CD4-positive, alpha-beta T cell treated with Interleukin-15 for 1 hour (primary cell): ENCODE data around the gene EEIG2.
A peak's percentile ranks its signal among the peaks of the same experiment; 100 is the strongest.

Experiments used
- DNase-seq: peaks from one replicate; pipeline ENCODE4 v3.0.0-alpha.2; 2020

The EEIG2 gene

DNA sequence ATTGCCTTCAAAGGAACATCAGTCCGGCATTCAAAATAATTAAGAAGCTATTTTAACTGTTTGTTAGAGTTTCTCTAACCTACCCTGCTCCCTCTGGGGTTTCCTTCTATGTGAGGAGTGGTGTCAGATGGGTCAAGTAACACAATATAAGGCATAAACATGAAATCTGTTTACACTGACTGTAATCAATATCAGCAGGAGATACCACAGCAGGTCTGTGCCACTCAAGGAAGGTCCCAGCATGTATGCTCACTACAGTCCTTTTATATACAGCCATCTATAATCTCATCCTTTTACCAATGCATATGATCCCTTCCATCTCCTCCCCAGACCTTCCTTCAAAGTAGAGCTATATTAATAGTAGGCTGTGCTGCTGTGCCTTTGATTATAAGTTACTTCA is 25.4 kb downstream of the EEIG2 start:
- DNase-seq, result no peak

- no peak for DNase-seq
Observed at GRCh38 chr1:108590441-108590840, 30.5 kb downstream of the EEIG2 start.

- peak; percentile 25 for DNase-seq
Observed at GRCh38 chr1:108590957-108591356, 31.1 kb downstream of the EEIG2 start.

DNA sequence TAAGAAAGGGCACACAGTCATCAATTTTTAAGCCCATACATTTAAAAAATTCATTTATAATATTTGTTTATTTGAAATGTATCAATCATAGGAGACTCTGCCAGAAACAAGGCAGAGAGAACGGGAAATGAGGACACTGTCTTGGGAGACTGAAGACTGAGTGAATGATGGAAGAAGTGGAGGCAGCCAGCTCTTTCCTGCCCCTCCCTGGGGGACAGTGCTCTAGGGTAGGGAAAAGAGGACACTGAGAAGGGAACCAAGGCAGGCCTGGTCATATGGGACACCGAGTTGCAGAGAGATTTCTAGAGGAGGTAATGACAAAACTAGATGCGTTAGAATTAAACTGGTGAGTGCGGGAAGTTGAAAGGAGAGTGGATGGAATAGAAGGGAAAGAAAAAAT is 31.6 kb downstream of the EEIG2 start:
- DNase-seq, result no peak

GRCh38 chr1:108592030-108592759 is 32.3 kb downstream of the EEIG2 start:
- no peak for DNase-seq

DNA sequence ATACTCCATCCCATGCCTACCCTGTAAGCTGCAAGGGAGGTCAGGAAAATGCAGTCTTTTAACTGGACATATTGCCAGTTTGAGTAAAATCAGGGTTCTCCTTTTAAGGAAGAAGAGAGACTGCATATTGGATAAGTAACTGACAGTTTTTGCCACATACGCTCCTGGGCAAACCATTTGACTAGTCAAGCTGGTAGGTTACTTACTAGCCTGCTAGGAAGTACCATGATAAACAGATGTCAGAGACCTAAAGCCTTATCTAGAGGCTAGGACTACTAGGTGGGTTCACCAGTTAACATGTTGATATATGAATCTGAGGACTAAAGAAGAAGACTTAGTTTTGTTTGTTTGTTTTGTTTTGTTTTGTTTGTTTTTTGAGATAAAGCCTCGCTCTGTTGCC is 33.5 kb downstream of the EEIG2 start:
- DNase-seq, result no peak

DNA sequence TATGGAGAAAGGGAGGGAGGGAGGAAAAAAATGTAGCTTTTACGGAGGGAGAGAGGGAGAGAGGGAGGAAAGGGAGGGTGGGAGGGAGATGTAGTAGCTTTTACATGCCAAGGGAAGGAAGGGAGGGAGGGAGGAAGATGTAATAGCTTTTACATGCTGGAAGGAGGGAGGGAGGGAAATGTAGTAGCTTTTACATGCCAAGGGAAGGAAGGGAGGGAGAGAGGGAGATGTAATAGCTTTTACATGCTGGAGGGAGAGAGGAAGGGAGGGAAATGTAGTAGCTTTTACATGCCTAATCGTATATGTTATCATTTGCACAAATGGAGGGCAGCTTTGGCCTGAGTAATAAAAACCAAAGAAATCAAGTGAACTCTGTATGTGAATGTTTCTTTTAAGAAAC is 35.6 kb downstream of the EEIG2 start:
- no peak for DNase-seq

- no peak for DNase-seq
Observed at GRCh38 chr1:108597041-108597440, 37.1 kb downstream of the EEIG2 start.

- DNase-seq, result no peak
Observed at GRCh38 chr1:108598340-108598739, 38.4 kb downstream of the EEIG2 start.

DNA sequence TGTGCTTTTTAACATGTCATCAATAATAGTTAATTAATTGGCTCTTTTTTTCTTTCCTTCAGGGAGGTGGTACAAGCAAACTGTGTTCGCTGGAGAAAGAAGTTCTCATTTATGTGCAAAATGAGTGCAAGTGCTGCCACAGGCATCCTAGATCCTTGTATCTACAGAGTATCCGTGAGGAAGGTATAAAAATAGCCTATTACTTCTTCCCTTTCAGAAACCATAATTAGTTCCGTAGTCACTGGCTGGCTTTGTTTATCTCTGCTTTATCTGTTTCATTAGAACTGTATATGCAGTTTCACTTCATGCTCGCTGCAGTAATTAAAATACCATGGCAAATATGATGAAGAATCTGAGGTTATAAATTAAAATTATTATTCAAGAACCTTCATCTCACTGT is 40.6 kb downstream of the EEIG2 start:
- DNase-seq, result no peak

GRCh38 chr1:108601708-108602410 is 42.0 kb downstream of the EEIG2 start:
- no peak for DNase-seq

- no peak for DNase-seq
Observed at GRCh38 chr1:108605633-108606032, 45.7 kb downstream of the EEIG2 start.

DNA sequence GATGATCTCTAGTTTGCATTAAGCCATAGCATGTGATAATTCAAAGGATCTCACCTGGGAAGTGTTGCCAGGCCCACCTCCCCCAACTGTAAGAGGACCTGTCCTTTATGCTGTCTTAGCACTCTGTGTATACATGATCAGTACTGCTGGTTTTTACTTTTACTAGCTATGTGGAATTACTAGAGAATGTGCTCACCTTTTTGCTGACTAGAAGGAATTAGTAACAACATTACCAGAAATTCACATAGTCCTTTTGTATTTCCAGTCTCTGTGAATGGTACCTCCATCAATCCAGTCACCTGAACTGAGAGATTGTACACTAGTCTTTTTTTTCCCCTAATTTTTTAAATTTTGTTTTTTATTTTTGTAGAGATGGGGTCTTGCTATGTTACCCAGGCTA is 46.6 kb downstream of the EEIG2 start:
- no peak for DNase-seq

DNA sequence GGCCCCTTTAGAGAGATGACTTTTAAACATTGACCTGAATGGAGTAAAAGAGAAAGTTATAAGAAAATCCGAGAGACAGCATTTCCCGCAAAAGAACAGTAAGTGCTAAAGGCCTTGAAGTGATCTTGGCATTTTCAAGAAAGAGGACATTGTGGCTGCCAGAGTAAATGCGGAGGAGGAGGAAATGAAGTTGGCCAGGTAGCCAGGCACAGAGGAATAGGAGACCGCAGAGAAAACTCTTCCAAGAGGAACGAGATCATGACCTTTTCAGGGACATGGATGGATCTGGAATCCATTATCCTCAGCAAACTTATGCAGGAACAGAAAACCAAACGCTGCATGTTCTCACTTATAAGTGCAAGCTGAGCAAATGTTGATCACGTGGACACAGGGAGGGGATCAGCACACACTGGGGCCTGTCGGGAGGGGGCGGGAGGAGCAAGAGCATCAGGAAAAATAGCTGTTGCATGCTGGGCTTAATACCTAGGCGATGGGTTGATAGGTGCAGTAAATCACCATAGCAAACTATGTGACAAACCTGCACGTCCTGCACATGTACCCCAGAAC is 49.7 kb downstream of the EEIG2 start:
- no peak for DNase-seq
